Measurements from ENCODE around the gene MAB21L4. TPM values are rescaled to one million over a fixed set of nuclear protein-coding genes. Genes with fewer than 3 reads are reported as not detected.

Gene MAB21L4
- total and polyA plus RNA-seq, 9 donors = 0.04 to 0.48 (median 0.23) TPM; not detected in 4

- Histone ChIP-seq H3K27ac (peak overlapping the region in 1 of 2 donors; percentile 72), H3K4me3 (no peak overlapping the region), H3K9me3 (no peaks in the 10 kb centered on the region), H3K36me3 (no peaks in the 10 kb centered on the region), H3K4me1 (ENCODE audit: insufficient read depth) (peaks cover 16% of the 10 kb centered on the region), H3K27me3 (no peaks in the 10 kb centered on the region)
- DNase-seq = peak; percentile 20 to 43 (median 28)
- TF ChIP-seq CTCF (IDR thresholded peaks at IDR 0.05) (no peak), POLR2A (IDR thresholded peaks at IDR 0.05) (no peak), EP300 (IDR thresholded peaks at IDR 0.05) (no peak)
- 91 to 94% (median 93%) methylated on average over 24 to 29 of the region's 29 CpGs for WGBS, 3 donors
- intact Hi-C loops (cut with DNase I) = no loop called here
Observed at GRCh38 chr2:240925568-240926515, 29.9 kb upstream of the MAB21L4 start.

GRCh38 chr2:240925191-240925567 lies 29.2 kb upstream of the MAB21L4 start:
- intact Hi-C loops (cut with DNase I) = no loop called here
- Histone ChIP-seq H3K4me1 (ENCODE audit: insufficient read depth) (peaks cover 17% of the 10 kb centered on the region), H3K36me3 (no peaks in the 10 kb centered on the region), H3K4me3 (no peak overlapping the region), H3K27me3 (no peaks in the 10 kb centered on the region), H3K27ac (no peak overlapping the region), H3K9me3 (no peaks in the 10 kb centered on the region)
- WGBS, 3 donors = 85 to 96% (median 95%) methylated on average over 12 to 14 of the region's 14 CpGs
- peak; percentile 11 to 42 (median 23) for DNase-seq
- no peak for TF ChIP-seq POLR2A (IDR thresholded peaks at IDR 0.05)
- TF ChIP-seq EP300 (IDR thresholded peaks at IDR 0.05) = no peak
- no peak for TF ChIP-seq CTCF (IDR thresholded peaks at IDR 0.05)

GRCh38 chr2:240922982-240923537 lies 27.1 kb upstream of the MAB21L4 start:
- H3K27me3 ChIP-seq = no peaks in the 10 kb centered on the region
- no peaks in the 10 kb centered on the region for H3K9me3 ChIP-seq
- 65 to 73% (median 69%) methylated on average over 15 of the region's 15 CpGs for WGBS, 3 donors
- intact Hi-C loops (cut with DNase I) = no loop called here
- TF ChIP-seq EP300 (IDR thresholded peaks at IDR 0.05) = no peak
- no peak for TF ChIP-seq CTCF (IDR thresholded peaks at IDR 0.05)
- TF ChIP-seq POLR2A (IDR thresholded peaks at IDR 0.05) = no peak
- H3K36me3 ChIP-seq = no peaks in the 10 kb centered on the region
- DNase-seq = peak; percentile 12 to 36 (median 26)
- H3K4me1 ChIP-seq (ENCODE audit: insufficient read depth) = peaks cover 17% of the 10 kb centered on the region
- no peak overlapping the region for H3K4me3 ChIP-seq
- H3K27ac ChIP-seq = no peak overlapping the region

GRCh38 chr2:240922245-240922981 lies 26.5 kb upstream of the MAB21L4 start:
- Histone ChIP-seq H3K36me3 (no peaks in the 10 kb centered on the region), H3K4me1 (ENCODE audit: insufficient read depth) (peaks cover 17% of the 10 kb centered on the region), H3K9me3 (no peaks in the 10 kb centered on the region), H3K27me3 (no peaks in the 10 kb centered on the region), H3K27ac (no peak overlapping the region), H3K4me3 (no peak overlapping the region)
- intact Hi-C loops (cut with DNase I) = no loop called here
- TF ChIP-seq EP300 (IDR thresholded peaks at IDR 0.05) (no peak), POLR2A (IDR thresholded peaks at IDR 0.05) (no peak), CTCF (IDR thresholded peaks at IDR 0.05) (no peak)
- 87 to 94% (median 90%) methylated on average over 18 of the region's 18 CpGs for WGBS, 3 donors
- DNase-seq = peak; percentile 8 to 38 (median 27)
